ENCODE results near the gene LRRK2. TPM values are rescaled to one million over a fixed set of nuclear protein-coding genes. Genes with fewer than 3 reads are reported as not detected.
A peak's percentile ranks its signal among the peaks of the same experiment; 100 is the strongest.

Gene LRRK2
- total and polyA plus RNA-seq, 3 donors from 2014 or later: 3.4 to 6.2 (median 5.1) TPM

DNA sequence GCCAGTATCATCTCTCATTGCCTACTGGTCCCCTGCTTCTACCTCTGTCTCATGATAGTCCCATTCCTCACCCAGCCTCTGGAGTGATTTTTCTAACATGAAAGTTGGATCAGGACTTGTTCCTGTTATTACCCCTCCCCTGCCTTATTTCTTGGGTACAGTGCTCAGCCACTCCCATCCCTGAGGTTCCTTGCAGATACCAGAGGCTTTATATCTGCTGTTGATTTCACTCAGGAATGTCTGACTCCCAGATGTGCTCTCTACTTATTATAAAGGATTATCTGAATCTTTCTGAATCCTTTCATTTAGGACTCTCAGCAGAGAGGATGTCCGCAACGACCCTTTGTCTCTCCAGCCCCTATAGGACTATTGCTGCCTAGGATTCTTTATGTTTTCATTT lies 111.2 kb downstream of the LRRK2 start:
- 92 to 93% methylated on average over 2 of the region's 2 CpGs for WGBS, 2 donors
- no peaks in the 10 kb centered on the region for H3K27me3 ChIP-seq
- TF ChIP-seq CTCF (IDR thresholded peaks at IDR 0.05) (no peak), POLR2A (IDR thresholded peaks at IDR 0.05) (no peak)
- H3K4me3 ChIP-seq: no peak overlapping the region
- H3K9me3 ChIP-seq: no peaks in the 10 kb centered on the region
- intact Hi-C loops (cut with DNase I; ENCODE audit: low total_unique reads): no loop called here
- no peak overlapping the region for H3K27ac ChIP-seq
- no peak for DNase-seq
- H3K36me3 ChIP-seq (ENCODE audit: low read depth, missing control alignments): no peaks in the 10 kb centered on the region
- H3K4me1 ChIP-seq: no peaks in the 10 kb centered on the region

DNA sequence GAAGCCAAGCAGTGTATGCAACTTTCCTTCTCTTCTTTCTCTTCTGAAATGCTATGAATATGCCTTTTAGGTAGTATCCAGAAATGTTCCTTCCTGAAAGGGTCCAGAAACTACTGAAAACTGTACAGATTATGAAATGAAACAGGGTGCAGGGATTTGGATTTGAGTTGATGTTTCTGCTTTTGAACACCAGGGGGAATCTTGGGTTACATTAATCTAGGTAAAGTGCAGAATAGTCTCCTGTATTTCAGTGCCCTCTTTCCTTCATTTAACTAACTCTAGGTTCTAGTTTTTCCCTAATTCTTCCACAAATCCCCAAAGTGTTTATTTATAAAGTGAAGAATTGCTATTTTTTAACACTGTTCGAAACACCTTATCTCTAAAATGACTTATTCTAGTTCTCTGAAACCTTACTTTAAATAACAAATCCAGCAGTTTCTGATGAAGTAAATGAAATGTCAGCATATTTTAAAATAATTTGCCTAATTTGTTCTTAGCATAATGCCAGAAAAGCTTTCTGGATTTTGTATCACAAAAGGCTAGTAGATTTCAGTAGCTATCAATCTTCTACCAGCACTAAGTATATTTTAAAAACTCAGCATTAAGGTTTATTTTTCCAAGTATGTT lies 111.9 kb downstream of the LRRK2 start:
- Histone ChIP-seq H3K9me3 (no peaks in the 10 kb centered on the region), H3K36me3 (ENCODE audit: low read depth, missing control alignments) (no peaks in the 10 kb centered on the region), H3K4me1 (no peaks in the 10 kb centered on the region), H3K27me3 (no peaks in the 10 kb centered on the region), H3K27ac (no peak overlapping the region), H3K4me3 (no peak overlapping the region)
- intact Hi-C loops (cut with DNase I; ENCODE audit: low total_unique reads): no loop called here
- TF ChIP-seq CTCF (IDR thresholded peaks at IDR 0.05) (peak; percentile 36 to 51 (median 43)), POLR2A (IDR thresholded peaks at IDR 0.05) (no peak)
- WGBS, 2 donors: 48 to 56% methylated on average over 1 of the region's 1 CpG
- DNase-seq: no peak

GRCh38 chr12:40338071-40338470 lies 113.3 kb downstream of the LRRK2 start:
- no peak overlapping the region for H3K4me3 ChIP-seq
- no peak for DNase-seq
- 52 to 53% methylated on average over 1 of the region's 1 CpG for WGBS, 2 donors
- H3K36me3 ChIP-seq (ENCODE audit: low read depth, missing control alignments): no peaks in the 10 kb centered on the region
- H3K4me1 ChIP-seq: no peaks in the 10 kb centered on the region
- intact Hi-C loops (cut with DNase I; ENCODE audit: low total_unique reads): no loop called here
- H3K9me3 ChIP-seq: no peaks in the 10 kb centered on the region
- H3K27ac ChIP-seq: no peak overlapping the region
- no peak for TF ChIP-seq CTCF (IDR thresholded peaks at IDR 0.05)
- TF ChIP-seq POLR2A (IDR thresholded peaks at IDR 0.05): no peak
- H3K27me3 ChIP-seq: no peaks in the 10 kb centered on the region

DNA sequence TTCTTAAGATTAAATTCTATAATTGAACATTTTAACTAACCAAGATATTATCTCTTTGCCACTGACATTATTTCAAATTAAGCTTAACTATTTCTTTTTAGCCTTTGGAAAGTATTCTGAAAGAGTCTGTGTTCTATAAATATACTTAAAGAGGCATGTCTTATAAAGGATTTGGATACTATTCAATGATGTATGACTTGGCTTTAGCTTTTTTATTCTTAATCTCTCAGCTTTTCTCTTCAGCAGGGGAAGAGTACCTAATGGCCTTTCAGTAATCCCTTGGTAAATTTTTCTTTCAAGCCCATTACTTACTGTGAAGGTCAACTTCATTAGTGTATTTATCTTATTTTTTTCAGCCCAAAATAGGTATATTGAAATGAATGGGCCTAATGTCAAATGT lies 113.8 kb downstream of the LRRK2 start:
- no peak overlapping the region for H3K27ac ChIP-seq

More for the DNA sequence above, 113.8 kb downstream of the LRRK2 start:
- no peak for DNase-seq
- no peaks in the 10 kb centered on the region for H3K4me1 ChIP-seq
- no peaks in the 10 kb centered on the region for H3K9me3 ChIP-seq
- H3K27me3 ChIP-seq: no peaks in the 10 kb centered on the region
- intact Hi-C loops (cut with DNase I; ENCODE audit: low total_unique reads): no loop called here
- no peaks in the 10 kb centered on the region for H3K36me3 ChIP-seq (ENCODE audit: low read depth, missing control alignments)
- no peak overlapping the region for H3K4me3 ChIP-seq
- TF ChIP-seq CTCF (IDR thresholded peaks at IDR 0.05): no peak
- TF ChIP-seq POLR2A (IDR thresholded peaks at IDR 0.05): no peak
